Hepatocyte (in vitro differentiated cells): ENCODE data around the gene XBP1. TPM values are rescaled to one million over a fixed set of nuclear protein-coding genes. Genes with fewer than 3 reads are reported as not detected.

Experiments
- DNase-seq: peaks from one replicate; pipeline ENCODE4 v3.0.0-alpha.2; 2016; ENCODE audit warnings: low spot score
- H2AFZ ChIP-seq: fragments of 200-600 bp; sonication (generic); 2 replicates; pipeline ENCODE4 v1.6.0; 2016; ENCODE audit warnings: antibody characterized with exemption, mild to moderate bottlenecking
- H3K27ac ChIP-seq: fragments of 200-600 bp; sonication (generic); 2 replicates; pipeline ENCODE4 v1.5.1; 2016; ENCODE audit warnings: mild to moderate bottlenecking
- H3K27me3 ChIP-seq: fragments of 200-600 bp; sonication (generic); 2 replicates; pipeline ENCODE4 v1.6.1; 2016
- H3K36me3 ChIP-seq: fragments of 200-600 bp; sonication (generic); replicated peaks from 2 replicates; pipeline ENCODE4 v1.5.1; 2016; ENCODE audit warnings: low read depth; ENCODE audit not compliant: insufficient read depth
- H3K4me1 ChIP-seq: fragments of 200-600 bp; sonication (generic); 2 replicates; pipeline ENCODE4 v1.5.1; 2016; ENCODE audit warnings: mild to moderate bottlenecking, moderate library complexity; ENCODE audit not compliant: insufficient read depth
- H3K4me2 ChIP-seq: fragments of 200-600 bp; sonication (generic); 2 replicates; pipeline ENCODE4 v1.6.0; 2016
- H3K4me3 ChIP-seq: fragments of 200-600 bp; sonication (generic); 2 replicates; pipeline ENCODE4 v1.5.1; 2016; ENCODE audit warnings: mild to moderate bottlenecking
- H3K79me2 ChIP-seq: fragments of 200-600 bp; sonication (generic); 2 replicates; pipeline ENCODE4 v1.6.0; 2017; ENCODE audit warnings: mild to moderate bottlenecking
- H3K9me2 ChIP-seq: fragments of 200-600 bp; sonication (generic); replicated peaks from 2 replicates; pipeline ENCODE4 v1.6.0; 2017; ENCODE audit warnings: mild to moderate bottlenecking; ENCODE audit not compliant: insufficient read depth
- H3K9me3 ChIP-seq: fragments of 200-600 bp; sonication (generic); 2 replicates; pipeline ENCODE4 v1.5.1; 2016; ENCODE audit warnings: low read depth, mild to moderate bottlenecking
- H4K20me1 ChIP-seq: fragments of 200-600 bp; sonication (generic); 2 replicates; pipeline ENCODE4 v1.6.0; 2016; ENCODE audit warnings: mild to moderate bottlenecking; ENCODE audit not compliant: insufficient read depth, poor library complexity, severe bottlenecking
- EZH2 ChIP-seq: fragments of 200-600 bp; sonication (generic); IDR thresholded peaks from 2 replicates; pipeline ENCODE4 v1.6.1; 2016; ENCODE audit warnings: antibody characterized with exemption, mild to moderate bottlenecking, borderline replicate concordance
- EZH2phosphoT487 ChIP-seq: fragments of 200-600 bp; sonication (generic); IDR thresholded peaks from one replicate; pipeline ENCODE4 v1.6.1; 2018; ENCODE audit warnings: antibody characterized with exemption, mild to moderate bottlenecking, low read depth, moderate library complexity; ENCODE audit not compliant: unreplicated experiment, severe bottlenecking
- WGBS: methylation state at CpG from one replicate; pipeline ENCODE4 v1.1.6; 2016; ENCODE audit warnings: low lambda C conversion rate; ENCODE audit errors: missing lambda C conversion rate; 5-methylcytosine and 5-hydroxymethylcytosine counted together
- polyA plus RNA-seq: library from polyadenylated mRNA; unstranded; fragments of >200 nt; fragmentation: Nextera tagmentation; extraction: Ambion mirVana; gene quantifications from 2 replicates; pipeline ENCODE4 v1.2.1, GENCODE V29; 2016
- total RNA-seq: library from RNA; depleted of rRNA; stranded (reverse); fragments of >200 nt; gene quantifications from 2 replicates; pipeline ENCODE4 v1.2.3, GENCODE V29; 2014
- TF ChIP-seq, protein P1 (sequence below): fragments of 200-600 bp; sonication (generic); IDR thresholded peaks from 2 replicates; pipeline ENCODE4 v1.5.1; 2016; ENCODE audit warnings: antibody characterized with exemption, mild to moderate bottlenecking; ENCODE audit not compliant: poor library complexity

XBP1 gene
- total and polyA plus RNA-seq, 2 experiments from 2014 or later = 351 to 376 TPM

- no peaks in the 10 kb centered on the region for H3K9me2 ChIP-seq
- no peaks in the 10 kb centered on the region for H4K20me1 ChIP-seq
- H3K4me1 ChIP-seq = no peaks in the 10 kb centered on the region
- 90% methylated on average over 11 of the region's 11 CpGs for WGBS
- no peak overlapping the region for H3K27ac ChIP-seq
- H3K36me3 ChIP-seq = no peaks in the 10 kb centered on the region
- H2AFZ ChIP-seq = no peak overlapping the region
- TF ChIP-seq EZH2phosphoT487 (no peak), EZH2 (no peak)
- TF ChIP-seq, protein P1, sequence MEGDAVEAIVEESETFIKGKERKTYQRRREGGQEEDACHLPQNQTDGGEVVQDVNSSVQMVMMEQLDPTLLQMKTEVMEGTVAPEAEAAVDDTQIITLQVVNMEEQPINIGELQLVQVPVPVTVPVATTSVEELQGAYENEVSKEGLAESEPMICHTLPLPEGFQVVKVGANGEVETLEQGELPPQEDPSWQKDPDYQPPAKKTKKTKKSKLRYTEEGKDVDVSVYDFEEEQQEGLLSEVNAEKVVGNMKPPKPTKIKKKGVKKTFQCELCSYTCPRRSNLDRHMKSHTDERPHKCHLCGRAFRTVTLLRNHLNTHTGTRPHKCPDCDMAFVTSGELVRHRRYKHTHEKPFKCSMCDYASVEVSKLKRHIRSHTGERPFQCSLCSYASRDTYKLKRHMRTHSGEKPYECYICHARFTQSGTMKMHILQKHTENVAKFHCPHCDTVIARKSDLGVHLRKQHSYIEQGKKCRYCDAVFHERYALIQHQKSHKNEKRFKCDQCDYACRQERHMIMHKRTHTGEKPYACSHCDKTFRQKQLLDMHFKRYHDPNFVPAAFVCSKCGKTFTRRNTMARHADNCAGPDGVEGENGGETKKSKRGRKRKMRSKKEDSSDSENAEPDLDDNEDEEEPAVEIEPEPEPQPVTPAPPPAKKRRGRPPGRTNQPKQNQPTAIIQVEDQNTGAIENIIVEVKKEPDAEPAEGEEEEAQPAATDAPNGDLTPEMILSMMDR = no peak
- no peak overlapping the region for H3K4me2 ChIP-seq
- no peak for DNase-seq
- H3K27me3 ChIP-seq = no peaks in the 10 kb centered on the region
- no peak overlapping the region for H3K4me3 ChIP-seq
- H3K79me2 ChIP-seq = no peaks in the 10 kb centered on the region
- H3K9me3 ChIP-seq = no peaks in the 10 kb centered on the region
Measured at GRCh38 chr22:28835630-28836189, 35.3 kb upstream of the XBP1 start.

- DNase-seq = no peak
- Histone ChIP-seq H3K27ac (no peak overlapping the region), H3K27me3 (no peaks in the 10 kb centered on the region), H2AFZ (no peak overlapping the region), H3K79me2 (no peaks in the 10 kb centered on the region), H3K9me2 (no peaks in the 10 kb centered on the region), H4K20me1 (no peaks in the 10 kb centered on the region), H3K36me3 (no peaks in the 10 kb centered on the region), H3K4me1 (no peaks in the 10 kb centered on the region), H3K9me3 (no peaks in the 10 kb centered on the region), H3K4me3 (no peak overlapping the region), H3K4me2 (no peak overlapping the region)
- TF ChIP-seq, protein P1 = no peak
- no peak for TF ChIP-seq EZH2phosphoT487
- WGBS = 96% methylated on average over 3 of the region's 3 CpGs
Measured at GRCh38 chr22:28833276-28833923, 33.0 kb upstream of the XBP1 start.

DNA sequence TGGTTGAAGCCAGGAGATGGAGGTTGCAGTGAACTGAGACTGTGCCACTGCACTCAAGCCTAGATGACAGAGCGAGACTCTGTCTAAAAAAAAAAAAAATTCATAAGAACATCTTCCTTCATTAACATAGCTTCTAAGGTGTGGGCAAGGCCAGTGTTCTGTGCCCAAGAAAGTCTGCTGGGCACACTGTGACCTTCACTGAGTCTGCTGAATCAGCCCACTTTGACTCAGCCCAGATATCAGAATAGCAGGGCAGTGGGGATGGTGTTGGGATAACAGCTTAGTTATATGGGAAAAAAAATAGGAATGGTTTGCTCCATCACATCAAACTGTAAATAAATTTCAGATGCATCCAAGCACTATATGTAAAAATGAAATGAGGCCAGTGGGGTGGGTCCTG is 32.4 kb upstream of the XBP1 start:
- TF ChIP-seq EZH2phosphoT487 (no peak), EZH2 (no peak)
- TF ChIP-seq, protein P1 = no peak
- WGBS = 100% methylated on average over 1 of the region's 1 CpG
- no peaks in the 10 kb centered on the region for H3K79me2 ChIP-seq
- no peaks in the 10 kb centered on the region for H3K36me3 ChIP-seq
- H2AFZ ChIP-seq = no peak overlapping the region
- H3K4me3 ChIP-seq = no peak overlapping the region
- no peaks in the 10 kb centered on the region for H3K27me3 ChIP-seq
- no peaks in the 10 kb centered on the region for H3K4me1 ChIP-seq
- no peaks in the 10 kb centered on the region for H3K9me2 ChIP-seq
- no peaks in the 10 kb centered on the region for H4K20me1 ChIP-seq
- no peak overlapping the region for H3K27ac ChIP-seq
- DNase-seq = no peak
- no peaks in the 10 kb centered on the region for H3K9me3 ChIP-seq
- no peak overlapping the region for H3K4me2 ChIP-seq
